Mesothelial cell of epicardium (in vitro differentiated cells): ENCODE measurements around the gene MTHFD2. TPM values are rescaled to one million over a fixed set of nuclear protein-coding genes. Genes with fewer than 3 reads are reported as not detected.

ENCODE experiments used
- DNase-seq, 2 experiments: peaks; one replicate each; pipeline ENCODE4 v3.0.0; 2021; ENCODE audit warnings: low spot score in 2 of 2; ENCODE audit not compliant: unreplicated experiment in 2 of 2
- H3K27ac Mint-ChIP-seq: 2 replicates; pipeline ENCODE4 v1.8.0; 2021; ENCODE audit warnings: mixed read lengths
- H3K27me3 Mint-ChIP-seq: 2 replicates; pipeline ENCODE4 v1.8.0; 2021; ENCODE audit warnings: low read depth, mixed read lengths
- H3K36me3 Mint-ChIP-seq: 2 replicates; pipeline ENCODE4 v1.8.0; 2021; ENCODE audit warnings: mixed read lengths
- H3K4me1 Mint-ChIP-seq: 2 replicates; pipeline ENCODE4 v1.8.0; 2021; ENCODE audit warnings: mixed read lengths
- H3K4me3 Mint-ChIP-seq: 2 replicates; pipeline ENCODE4 v1.8.0; 2021; ENCODE audit warnings: mild to moderate bottlenecking, moderate library complexity, mixed read lengths
- H3K9me3 Mint-ChIP-seq: 2 replicates; pipeline ENCODE4 v1.8.0; 2021; ENCODE audit warnings: mixed read lengths
- CTCF ChIP-seq: fragments of 200-600 bp; sonication (generic); IDR thresholded peaks from one replicate; pipeline ENCODE4 v1.5.0; 2021; ENCODE audit warnings: antibody characterized with exemption; ENCODE audit not compliant: unreplicated experiment
- total RNA-seq: library from RNA; stranded (reverse); gene quantifications from 3 replicates; pipeline ENCODE4 v1.2.1, GENCODE V29; 2021

Gene MTHFD2
- total RNA-seq, 1 donor from 2014 or later, result 39.1 TPM

GRCh38 chr2:74252862-74253261 lies 54.4 kb downstream of the MTHFD2 start:
- no peaks in the 10 kb centered on the region for H3K4me1 Mint-ChIP-seq
- no peaks in the 10 kb centered on the region for H3K9me3 Mint-ChIP-seq
- no peak overlapping the region for H3K4me3 Mint-ChIP-seq
- H3K27me3 Mint-ChIP-seq, result no peaks in the 10 kb centered on the region
- no peak for DNase-seq
- no peaks in the 10 kb centered on the region for H3K36me3 Mint-ChIP-seq
- H3K27ac Mint-ChIP-seq, result no peak overlapping the region
- no peak for TF ChIP-seq CTCF

- H3K27me3 Mint-ChIP-seq, result no peaks in the 10 kb centered on the region
- DNase-seq, result no peak
- H3K36me3 Mint-ChIP-seq, result no peaks in the 10 kb centered on the region
- no peak overlapping the region for H3K4me3 Mint-ChIP-seq
- no peak for TF ChIP-seq CTCF
- H3K27ac Mint-ChIP-seq, result no peak overlapping the region
- H3K4me1 Mint-ChIP-seq, result no peaks in the 10 kb centered on the region
- H3K9me3 Mint-ChIP-seq, result no peaks in the 10 kb centered on the region
Measured at GRCh38 chr2:74253306-74253970, 55.0 kb downstream of the MTHFD2 start.

GRCh38 chr2:74253971-74254310 lies 55.5 kb downstream of the MTHFD2 start:
- Mint-ChIP-seq H3K4me3 (no peak overlapping the region), H3K9me3 (no peaks in the 10 kb centered on the region), H3K27ac (no peak overlapping the region), H3K36me3 (no peaks in the 10 kb centered on the region), H3K4me1 (no peaks in the 10 kb centered on the region), H3K27me3 (no peaks in the 10 kb centered on the region)
- no peak for TF ChIP-seq CTCF
- no peak for DNase-seq

- Mint-ChIP-seq H3K36me3 (no peaks in the 10 kb centered on the region), H3K27me3 (no peaks in the 10 kb centered on the region), H3K9me3 (no peaks in the 10 kb centered on the region), H3K4me3 (no peak overlapping the region), H3K27ac (peak overlapping the region; percentile 6), H3K4me1 (peaks cover 6% of the 10 kb centered on the region)
- no peak for TF ChIP-seq CTCF
- DNase-seq, result no peak
Measured at GRCh38 chr2:74255660-74256213, 57.3 kb downstream of the MTHFD2 start.

GRCh38 chr2:74259191-74259590 lies 60.8 kb downstream of the MTHFD2 start:
- no peak for TF ChIP-seq CTCF
- no peak for DNase-seq
- H3K9me3 Mint-ChIP-seq, result no peaks in the 10 kb centered on the region
- no peaks in the 10 kb centered on the region for H3K27me3 Mint-ChIP-seq
- no peaks in the 10 kb centered on the region for H3K36me3 Mint-ChIP-seq
- no peak overlapping the region for H3K4me3 Mint-ChIP-seq
- H3K27ac Mint-ChIP-seq, result no peak overlapping the region
- peaks cover 14% of the 10 kb centered on the region for H3K4me1 Mint-ChIP-seq
